Peyer's patch (tissue), 4 donors: ENCODE results near the gene RELN. TPM values are rescaled to one million over a fixed set of nuclear protein-coding genes. Genes with fewer than 3 reads are reported as not detected.

Source experiments
- DNase-seq, 3 donors: peaks; one replicate each; pipeline ENCODE4 v3.0.0-alpha.2; 2017 to 2019
- H3K27ac ChIP-seq, 4 donors: fragments of 200-600 bp; sonication (generic); one replicate each; pipeline ENCODE4 v1.5.1; 2016 to 2019
- H3K27me3 ChIP-seq, 2 donors: fragments of 200-600 bp; sonication (generic); one replicate each; pipeline ENCODE4 v1.5.1; 2019
- H3K36me3 ChIP-seq, 3 donors: fragments of 200-600 bp; sonication (generic); one replicate each; pipeline ENCODE4 v1.5.1; 2016 to 2019
- H3K4me1 ChIP-seq, 4 donors: fragments of 200-600 bp; sonication (generic); one replicate each; pipeline ENCODE4 v1.5.1; 2016 to 2019
- H3K4me3 ChIP-seq, 4 donors: fragments of 200-600 bp; sonication (generic); 1 replicate in 3 of 4; 2 replicates in 1 of 4; pipeline ENCODE4 v1.5.1; 2016 to 2019; ENCODE audit warnings: mild to moderate bottlenecking in 1 of 4
- H3K9me3 ChIP-seq, 4 donors: fragments of 200-600 bp; sonication (generic); one replicate each; pipeline ENCODE4 v1.5.1; 2016 to 2019; ENCODE audit warnings: mild to moderate bottlenecking in 1 of 4
- POLR2A ChIP-seq, 2 donors: fragments of 450-650 bp; IDR thresholded peaks; one replicate each; pipeline ENCODE4 v1.5.1; 2017; ENCODE audit warnings: antibody characterized with exemption in 2 of 2, mild to moderate bottlenecking in 2 of 2, moderate library complexity in 2 of 2
- total RNA-seq, 4 donors: library from RNA; depleted of rRNA; stranded (reverse); fragments of >200 nt; gene quantifications; one replicate each; pipeline ENCODE4 v1.1.0, GENCODE V29; 2016
- TF ChIP-seq, protein P1 (sequence below), 6 experiments: fragments of 450-650 bp in 4 of 6; fragments of 200-600 bp in 2 of 6; sonication (generic) in 1 of 6; IDR thresholded peaks; one replicate each; pipeline ENCODE4 v1.5.1; 2017 to 2019; ENCODE audit warnings: antibody characterized with exemption in 6 of 6, mild to moderate bottlenecking in 3 of 6, moderate library complexity in 1 of 6

Gene RELN
- total RNA-seq, 4 donors from 2014 or later: 1.7 to 3.9 (median 3.2) TPM

DNA sequence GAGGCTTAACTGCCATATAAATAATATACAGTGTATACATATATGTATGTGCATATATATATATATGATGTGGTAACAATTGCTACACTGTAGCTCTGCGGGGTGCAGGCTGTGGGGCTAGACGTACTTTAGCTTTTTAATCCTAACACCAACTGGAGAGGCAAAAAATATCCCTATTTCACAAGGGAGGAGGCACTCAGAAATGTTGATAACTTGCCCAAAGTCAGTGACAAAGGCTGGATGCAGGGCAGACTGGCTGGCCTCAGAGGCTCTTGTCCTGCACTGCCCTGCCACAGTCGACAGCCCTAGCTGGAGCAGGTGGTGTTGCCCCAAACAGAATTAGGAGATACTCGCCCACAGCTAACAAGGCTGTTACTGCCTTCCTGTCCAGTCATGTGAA, 1.5 kb upstream of the RELN start:
- Histone ChIP-seq H3K4me3 (no peak overlapping the region), H3K27ac (no peak overlapping the region), H3K27me3 (peaks cover 0 to 5% of the 10 kb centered on the region in 2 donors), H3K9me3 (no peaks in the 10 kb centered on the region), H3K4me1 (peaks cover 0 to 10% (median 2%) of the 10 kb centered on the region in 4 donors), H3K36me3 (no peaks in the 10 kb centered on the region)
- no peak for DNase-seq
- no peak for TF ChIP-seq POLR2A (IDR thresholded peaks at IDR 0.05)
- TF ChIP-seq, protein P1, sequence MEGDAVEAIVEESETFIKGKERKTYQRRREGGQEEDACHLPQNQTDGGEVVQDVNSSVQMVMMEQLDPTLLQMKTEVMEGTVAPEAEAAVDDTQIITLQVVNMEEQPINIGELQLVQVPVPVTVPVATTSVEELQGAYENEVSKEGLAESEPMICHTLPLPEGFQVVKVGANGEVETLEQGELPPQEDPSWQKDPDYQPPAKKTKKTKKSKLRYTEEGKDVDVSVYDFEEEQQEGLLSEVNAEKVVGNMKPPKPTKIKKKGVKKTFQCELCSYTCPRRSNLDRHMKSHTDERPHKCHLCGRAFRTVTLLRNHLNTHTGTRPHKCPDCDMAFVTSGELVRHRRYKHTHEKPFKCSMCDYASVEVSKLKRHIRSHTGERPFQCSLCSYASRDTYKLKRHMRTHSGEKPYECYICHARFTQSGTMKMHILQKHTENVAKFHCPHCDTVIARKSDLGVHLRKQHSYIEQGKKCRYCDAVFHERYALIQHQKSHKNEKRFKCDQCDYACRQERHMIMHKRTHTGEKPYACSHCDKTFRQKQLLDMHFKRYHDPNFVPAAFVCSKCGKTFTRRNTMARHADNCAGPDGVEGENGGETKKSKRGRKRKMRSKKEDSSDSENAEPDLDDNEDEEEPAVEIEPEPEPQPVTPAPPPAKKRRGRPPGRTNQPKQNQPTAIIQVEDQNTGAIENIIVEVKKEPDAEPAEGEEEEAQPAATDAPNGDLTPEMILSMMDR (IDR thresholded peaks at IDR 0.05): no peak

DNA sequence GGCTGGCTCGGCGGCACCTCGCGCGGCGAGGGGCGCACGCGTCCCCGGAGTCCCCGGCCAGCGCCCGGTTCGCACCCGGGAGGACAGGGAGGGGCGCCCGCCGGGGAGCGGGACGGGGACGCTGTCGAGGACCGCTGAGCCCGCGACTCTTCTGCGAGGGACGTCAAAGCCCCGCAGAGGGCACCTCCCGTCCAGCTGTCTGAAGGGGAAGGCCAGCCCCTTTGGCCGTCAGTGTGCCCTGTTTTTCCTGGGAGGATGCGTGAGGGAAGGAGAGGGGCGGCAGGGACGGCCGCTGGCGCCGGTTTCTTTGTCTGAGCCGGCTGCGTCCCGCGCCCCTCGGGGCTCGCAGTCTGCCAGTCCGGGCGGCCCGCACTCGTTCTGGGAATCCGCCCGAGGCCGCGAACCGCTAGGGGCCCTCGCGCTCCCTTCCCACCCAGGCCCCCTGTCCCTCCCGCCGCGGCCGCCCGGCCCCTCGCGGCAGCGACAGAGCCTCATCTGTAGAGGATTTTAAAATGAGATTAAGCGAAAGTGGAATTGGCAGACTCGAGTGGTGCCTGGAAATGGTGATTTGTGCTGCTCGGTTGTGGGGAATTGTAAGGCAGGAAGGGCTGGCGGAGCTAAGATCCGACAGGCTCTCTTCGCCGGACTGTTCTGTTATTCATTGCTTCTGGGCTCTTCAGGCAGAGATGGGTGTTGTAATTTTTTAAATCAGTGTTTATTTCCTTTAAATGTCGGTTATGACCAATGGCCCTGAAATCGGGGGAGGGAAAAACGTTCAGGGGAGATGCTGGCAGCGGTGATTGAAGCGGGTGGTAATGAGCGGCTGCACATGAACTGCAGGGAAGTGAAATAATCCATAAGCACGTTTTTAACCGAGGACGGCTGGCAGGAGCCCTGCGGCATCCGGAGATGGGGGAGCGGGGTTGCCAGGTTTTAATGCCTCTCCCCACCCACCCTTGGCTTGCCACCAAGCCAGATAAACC, 618 bp upstream of the RELN start:
- DNase-seq: no peak
- peaks cover 0 to 10% (median 2%) of the 10 kb centered on the region in 4 donors for H3K4me1 ChIP-seq
- H3K27ac ChIP-seq: no peak overlapping the region
- H3K9me3 ChIP-seq: no peaks in the 10 kb centered on the region
- no peak for TF ChIP-seq POLR2A (IDR thresholded peaks at IDR 0.05)
- TF ChIP-seq, protein P1 (IDR thresholded peaks at IDR 0.05): no peak
- peak overlapping the region in 3 of 4 donors; percentile 15 to 47 (median 40) for H3K4me3 ChIP-seq
- no peaks in the 10 kb centered on the region for H3K36me3 ChIP-seq
- peaks cover 0 to 5% of the 10 kb centered on the region in 2 donors for H3K27me3 ChIP-seq

DNA sequence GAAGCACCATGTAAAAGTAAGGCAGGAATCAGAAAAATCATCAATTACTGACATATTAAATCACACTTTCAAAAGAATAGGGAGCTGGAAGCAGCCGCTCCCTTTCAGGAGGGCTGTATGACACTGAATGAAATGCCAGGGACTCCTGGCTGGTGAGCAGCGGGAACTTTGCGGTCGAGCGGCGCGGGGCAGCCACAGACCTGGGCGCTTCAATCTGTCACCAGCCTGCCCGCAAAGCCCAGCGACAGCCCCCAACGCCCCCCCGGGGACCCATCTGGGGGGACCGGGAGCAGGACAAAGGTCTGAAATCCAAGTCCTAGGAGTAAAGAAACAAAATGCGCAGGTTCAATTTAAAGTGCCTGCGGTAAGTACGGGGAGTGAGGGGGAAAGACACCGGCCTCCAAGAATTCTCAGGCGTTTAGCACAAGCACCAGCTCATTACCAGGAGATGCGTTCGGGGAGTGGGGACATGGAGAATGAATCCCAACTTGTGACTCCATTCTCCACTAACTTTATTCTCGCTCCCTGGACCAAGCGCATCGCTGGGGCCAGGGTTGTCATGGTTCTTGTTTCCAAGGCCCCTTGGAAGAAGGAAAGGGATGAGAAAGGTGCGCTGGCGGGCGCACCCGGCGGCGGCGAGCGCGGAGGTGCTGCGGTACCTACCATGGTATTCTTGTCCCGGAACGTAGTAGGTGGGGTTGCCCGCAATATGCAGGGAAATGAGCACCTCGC, 824 bp downstream of the RELN start:
- TF ChIP-seq, protein P1 (IDR thresholded peaks at IDR 0.05): no peak
- Histone ChIP-seq H3K4me3 (peak overlapping the region in 2 of 4 donors; percentile 40 to 47), H3K36me3 (no peaks in the 10 kb centered on the region), H3K27me3 (peaks cover 0 to 5% of the 10 kb centered on the region in 2 donors), H3K27ac (no peak overlapping the region), H3K4me1 (peaks cover 0 to 10% (median 2%) of the 10 kb centered on the region in 4 donors), H3K9me3 (no peaks in the 10 kb centered on the region)
- DNase-seq: no peak

DNA sequence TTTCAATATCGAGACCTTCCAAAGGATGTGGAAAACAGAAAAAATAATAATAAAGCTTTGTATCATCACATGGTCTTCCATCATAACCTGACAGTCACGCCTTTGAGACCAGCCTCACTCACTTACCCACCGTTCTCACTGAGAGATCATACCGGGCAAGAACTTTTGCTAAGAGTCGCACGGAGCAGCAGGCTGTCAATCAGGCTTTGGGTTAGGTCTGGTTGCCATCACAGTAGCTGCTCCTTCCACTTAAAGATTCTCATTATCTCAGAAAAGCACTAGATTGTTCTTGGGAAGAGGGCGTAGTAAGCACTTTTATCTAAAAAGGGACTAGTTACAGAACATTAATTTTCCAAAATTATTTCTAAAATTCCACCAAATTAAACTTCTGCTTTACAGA, 2.0 kb downstream of the RELN start:
- no peaks in the 10 kb centered on the region for H3K36me3 ChIP-seq
- peaks cover 0 to 5% of the 10 kb centered on the region in 2 donors for H3K27me3 ChIP-seq
- H3K4me1 ChIP-seq: peaks cover 0 to 10% (median 2%) of the 10 kb centered on the region in 4 donors
- TF ChIP-seq POLR2A (IDR thresholded peaks at IDR 0.05): no peak
- H3K27ac ChIP-seq: no peak overlapping the region
- no peaks in the 10 kb centered on the region for H3K9me3 ChIP-seq
- DNase-seq: no peak
- no peak overlapping the region for H3K4me3 ChIP-seq

DNA sequence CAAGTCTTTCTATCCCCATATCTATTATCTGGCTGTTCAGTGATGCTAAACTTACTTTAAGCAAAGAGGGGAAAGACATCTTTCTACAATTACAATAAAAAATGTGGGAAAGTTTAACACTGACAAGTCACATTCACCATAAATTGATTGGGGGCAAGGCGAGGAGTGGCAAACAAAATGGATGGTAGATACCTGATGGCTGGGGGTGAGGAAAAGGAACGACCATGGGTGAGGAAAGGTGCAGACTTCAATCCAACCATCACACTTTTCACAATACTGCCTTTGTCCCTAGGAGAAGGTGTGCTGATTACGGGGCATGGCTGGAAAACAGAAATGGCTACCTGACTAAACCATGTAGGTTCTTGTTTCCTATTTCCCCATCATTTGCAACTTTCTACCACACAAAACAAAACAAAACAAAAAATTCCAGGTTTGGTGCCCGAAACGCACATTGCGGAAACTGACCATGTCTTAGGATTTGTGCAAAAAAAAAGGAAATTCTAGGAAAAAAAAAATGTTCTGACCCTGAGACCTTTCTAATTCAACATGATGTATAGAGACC, 3.8 kb downstream of the RELN start:
- Histone ChIP-seq H3K27me3 (peaks cover 0 to 5% of the 10 kb centered on the region in 2 donors), H3K27ac (no peak overlapping the region), H3K36me3 (no peaks in the 10 kb centered on the region), H3K9me3 (no peaks in the 10 kb centered on the region), H3K4me1 (peaks cover 0 to 10% (median 2%) of the 10 kb centered on the region in 4 donors), H3K4me3 (no peak overlapping the region)
- no peak for DNase-seq
- TF ChIP-seq POLR2A (IDR thresholded peaks at IDR 0.05): no peak
- TF ChIP-seq, protein P1 (IDR thresholded peaks at IDR 0.05): no peak
